GM23248 (cell line): ENCODE data around the gene SKA3. TPM values are rescaled to one million over a fixed set of nuclear protein-coding genes. Genes with fewer than 3 reads are reported as not detected.
"Not testable (repeated sequence)": the region's sequence is repeated elsewhere in the genome, so short reads cannot be mapped to it uniquely, and the experiment has no call there.

Source experiments
- DNase-seq: peaks from one replicate; pipeline ENCODE4 v3.0.0-alpha.2; 2015
- H2AFZ ChIP-seq: fragments of 200-600 bp; sonication (generic); 2 replicates; pipeline ENCODE4 v1.6.1; 2016; ENCODE audit warnings: antibody characterized with exemption
- H3F3A ChIP-seq: fragments of 200-600 bp; sonication (generic); 2 replicates; pipeline ENCODE4 v1.6.1; 2016; ENCODE audit warnings: mild to moderate bottlenecking, antibody characterized with exemption, mixed run types; ENCODE audit not compliant: insufficient read depth
- H3K27ac ChIP-seq: fragments of 200-600 bp; sonication (generic); 2 replicates; pipeline ENCODE4 v1.5.1; 2016; ENCODE audit warnings: mild to moderate bottlenecking
- H3K27me3 ChIP-seq: fragments of 200-600 bp; sonication (generic); replicated peaks from 2 replicates; pipeline ENCODE4 v1.6.1; 2016; ENCODE audit warnings: mild to moderate bottlenecking; ENCODE audit not compliant: insufficient read depth
- H3K36me3 ChIP-seq: fragments of 200-600 bp; sonication (generic); 2 replicates; pipeline ENCODE4 v1.6.1; 2016; ENCODE audit warnings: low read depth, mild to moderate bottlenecking
- H3K4me1 ChIP-seq: fragments of 200-600 bp; sonication (generic); 2 replicates; pipeline ENCODE4 v1.6.1; 2016; ENCODE audit warnings: mild to moderate bottlenecking; ENCODE audit not compliant: insufficient read depth
- H3K4me2 ChIP-seq: fragments of 200-600 bp; sonication (generic); one replicate; pipeline ENCODE4 v1.6.1; 2016; ENCODE audit warnings: mild to moderate bottlenecking; ENCODE audit not compliant: unreplicated experiment
- H3K4me3 ChIP-seq: fragments of 200-600 bp; sonication (generic); 2 replicates; pipeline ENCODE4 v1.5.1; 2016; ENCODE audit warnings: mild to moderate bottlenecking
- H3K79me2 ChIP-seq: fragments of 200-600 bp; sonication (generic); 2 replicates; pipeline ENCODE4 v1.6.1; 2016; ENCODE audit warnings: mild to moderate bottlenecking; ENCODE audit not compliant: insufficient read depth
- H3K9ac ChIP-seq: fragments of 200-600 bp; sonication (generic); 2 replicates; pipeline ENCODE4 v1.6.1; 2016; ENCODE audit warnings: mild to moderate bottlenecking
- H3K9me2 ChIP-seq: fragments of 200-600 bp; sonication (generic); 2 replicates; pipeline ENCODE4 v1.6.1; 2016; ENCODE audit warnings: mixed run types, mild to moderate bottlenecking, moderate library complexity; ENCODE audit not compliant: insufficient read depth
- H3K9me3 ChIP-seq: fragments of 200-600 bp; sonication (generic); one replicate; pipeline ENCODE4 v1.6.1; 2017; ENCODE audit warnings: low read depth
- H4K20me1 ChIP-seq: fragments of 200-600 bp; sonication (generic); 2 replicates; pipeline ENCODE4 v1.6.0; 2016; ENCODE audit not compliant: insufficient read depth
- EZH2 ChIP-seq: fragments of 200-600 bp; sonication (generic); IDR thresholded peaks from 2 replicates; pipeline ENCODE4 v1.6.1; 2018; ENCODE audit warnings: antibody characterized with exemption, mild to moderate bottlenecking; ENCODE audit not compliant: insufficient read depth, poor library complexity, severe bottlenecking
- EZH2phosphoT487 ChIP-seq: fragments of 200-600 bp; sonication (generic); IDR thresholded peaks from 2 replicates; pipeline ENCODE4 v1.6.1; 2018; ENCODE audit warnings: antibody characterized with exemption, moderate library complexity, mild to moderate bottlenecking, low read depth; ENCODE audit not compliant: insufficient read depth
- WGBS, 2 experiments: methylation state at CpG; one replicate each; pipeline ENCODE4 v1.1.6; 2015 to 2017; ENCODE audit warnings: low lambda C conversion rate in 2 of 2, low coverage in 1 of 2; ENCODE audit errors: missing lambda C conversion rate in 2 of 2; 5-methylcytosine and 5-hydroxymethylcytosine counted together
- in situ Hi-C: fragments of 300-500 bp; cut with MboI; formaldehyde crosslinking; loops from 2 replicates; pipeline ENCODE4 v1.15.0; 2020
- polyA plus RNA-seq: library from polyadenylated mRNA; unstranded; fragments of >200 nt; fragmentation: Nextera tagmentation; extraction: Ambion mirVana; gene quantifications from 2 replicates; pipeline ENCODE4 v1.2.1, GENCODE V29; 2016
- total RNA-seq: library from RNA; depleted of rRNA; stranded (reverse); fragments of >200 nt; shearing (Covaris generic); gene quantifications from 2 replicates; pipeline ENCODE4 v1.2.3, GENCODE V29; 2014

SKA3 gene
- total and polyA plus RNA-seq, 2 experiments from 2014 or later = 8.6 to 14.3 TPM

- no peak overlapping the region for H3K4me3 ChIP-seq
- H3K36me3 ChIP-seq = no peaks in the 10 kb centered on the region
- no peak overlapping the region for H3K27ac ChIP-seq
- no peaks in the 10 kb centered on the region for H3F3A ChIP-seq
- no peaks in the 10 kb centered on the region for H3K79me2 ChIP-seq
- H3K9me3 ChIP-seq = no peaks in the 10 kb centered on the region
- H3K9me2 ChIP-seq = no peaks in the 10 kb centered on the region
- no peaks in the 10 kb centered on the region for H4K20me1 ChIP-seq
- H2AFZ ChIP-seq = no peak overlapping the region
- 68 to 73% methylated on average over 3 of the region's 3 CpGs for WGBS, 2 experiments
- no peak overlapping the region for H3K4me2 ChIP-seq
- in situ Hi-C loops = no loop called here
- H3K4me1 ChIP-seq = no peaks in the 10 kb centered on the region
- H3K27me3 ChIP-seq = peaks cover 22% of the 10 kb centered on the region
- DNase-seq = no peak
- H3K9ac ChIP-seq = no peak overlapping the region
- TF ChIP-seq EZH2phosphoT487 (no peak), EZH2 (no peak)
These were observed 42.7 kb upstream of the SKA3 start for GRCh38 chr13:21219036-21219381.

- peaks cover 27% of the 10 kb centered on the region for H3K27me3 ChIP-seq
- no peaks in the 10 kb centered on the region for H3K9me3 ChIP-seq
- no peak overlapping the region for H3K27ac ChIP-seq
- WGBS, 2 experiments = 31 to 36% methylated on average over 7 of the region's 7 CpGs
- H3K4me1 ChIP-seq = no peaks in the 10 kb centered on the region
- no peaks in the 10 kb centered on the region for H3K9me2 ChIP-seq
- no peak overlapping the region for H3K4me3 ChIP-seq
- DNase-seq = no peak
- no peaks in the 10 kb centered on the region for H4K20me1 ChIP-seq
- no peaks in the 10 kb centered on the region for H3K79me2 ChIP-seq
- no peaks in the 10 kb centered on the region for H3F3A ChIP-seq
- no peak overlapping the region for H3K9ac ChIP-seq
- no peaks in the 10 kb centered on the region for H3K36me3 ChIP-seq
- H3K4me2 ChIP-seq = no peak overlapping the region
- no peak overlapping the region for H2AFZ ChIP-seq
- in situ Hi-C loops = no loop called here
- TF ChIP-seq EZH2phosphoT487 (no peak), EZH2 (no peak)
These were observed 42.1 kb upstream of the SKA3 start for GRCh38 chr13:21218351-21219035.

GRCh38 chr13:21216332-21216731, 40.0 kb upstream of the SKA3 start:
- Histone ChIP-seq H3F3A (no peaks in the 10 kb centered on the region), H3K79me2 (no peaks in the 10 kb centered on the region), H3K36me3 (no peaks in the 10 kb centered on the region), H3K9me3 (no peaks in the 10 kb centered on the region), H3K9me2 (no peaks in the 10 kb centered on the region), H3K4me3 (peak overlapping the region; percentile 50), H3K27ac (no peak overlapping the region), H3K9ac (no peak overlapping the region), H3K27me3 (peaks cover 27% of the 10 kb centered on the region), H3K4me2 (peak overlapping the region; percentile 50), H4K20me1 (no peaks in the 10 kb centered on the region), H2AFZ (peak overlapping the region; percentile 60), H3K4me1 (no peaks in the 10 kb centered on the region)
- in situ Hi-C loops = no loop called here
- peak; percentile 16 for DNase-seq
- no peak for TF ChIP-seq EZH2phosphoT487
- TF ChIP-seq EZH2 = no peak
- WGBS, 2 experiments = 1 to 3% methylated on average over 13 of the region's 13 CpGs

GRCh38 chr13:21215419-21215818, 39.1 kb upstream of the SKA3 start:
- in situ Hi-C loops, H3K4me1 ChIP-seq, H3K9me2 ChIP-seq, H3F3A ChIP-seq, H3K36me3 ChIP-seq, H3K79me2 ChIP-seq, H3K27ac ChIP-seq, H3K9me3 ChIP-seq, DNase-seq, H3K4me3 ChIP-seq, H4K20me1 ChIP-seq, H2AFZ ChIP-seq, H3K4me2 ChIP-seq, H3K9ac ChIP-seq: not testable (repeated sequence)
- 53 to 64% methylated on average over 6 of the region's 6 CpGs for WGBS, 2 experiments
- H3K27me3 ChIP-seq = peaks cover 27% of the 10 kb centered on the region

- H4K20me1 ChIP-seq = no peaks in the 10 kb centered on the region
- no peaks in the 10 kb centered on the region for H3K4me1 ChIP-seq
- H3K36me3 ChIP-seq = no peaks in the 10 kb centered on the region
- WGBS, 2 experiments = 31 to 33% methylated on average over 7 of the region's 7 CpGs
- peaks cover 19% of the 10 kb centered on the region for H3K27me3 ChIP-seq
- no peak overlapping the region for H3K9ac ChIP-seq
- H3K9me3 ChIP-seq = no peaks in the 10 kb centered on the region
- in situ Hi-C loops = no loop called here
- TF ChIP-seq EZH2phosphoT487 (no peak), EZH2 (no peak)
- H3K27ac ChIP-seq = no peak overlapping the region
- no peak overlapping the region for H3K4me3 ChIP-seq
- H3K9me2 ChIP-seq = no peaks in the 10 kb centered on the region
- H3K4me2 ChIP-seq = no peak overlapping the region
- no peaks in the 10 kb centered on the region for H3K79me2 ChIP-seq
- no peak for DNase-seq
- no peak overlapping the region for H2AFZ ChIP-seq
- no peaks in the 10 kb centered on the region for H3F3A ChIP-seq
These were observed 35.9 kb upstream of the SKA3 start for GRCh38 chr13:21212138-21212775.
